GM18951 (cell line): Measurements from ENCODE around the gene CACTIN.

Experiments
- POLR2A ChIP-seq: IDR thresholded peaks from 4 replicates; pipeline ENCODE4 v1.6.1; 2011; ENCODE audit warnings: mild to moderate bottlenecking; ENCODE audit not compliant: insufficient read length, insufficient read depth; ENCODE audit errors: extremely low read depth
- in situ Hi-C: fragments of 300-500 bp; cut with MboI; formaldehyde crosslinking; loops from one replicate; pipeline ENCODE4 v1.12.0; 2022; ENCODE audit warnings: low sequenced_read_pairs, mixed read lengths, inconsistent platforms; ENCODE audit not compliant: unreplicated experiment

The CACTIN gene

DNA sequence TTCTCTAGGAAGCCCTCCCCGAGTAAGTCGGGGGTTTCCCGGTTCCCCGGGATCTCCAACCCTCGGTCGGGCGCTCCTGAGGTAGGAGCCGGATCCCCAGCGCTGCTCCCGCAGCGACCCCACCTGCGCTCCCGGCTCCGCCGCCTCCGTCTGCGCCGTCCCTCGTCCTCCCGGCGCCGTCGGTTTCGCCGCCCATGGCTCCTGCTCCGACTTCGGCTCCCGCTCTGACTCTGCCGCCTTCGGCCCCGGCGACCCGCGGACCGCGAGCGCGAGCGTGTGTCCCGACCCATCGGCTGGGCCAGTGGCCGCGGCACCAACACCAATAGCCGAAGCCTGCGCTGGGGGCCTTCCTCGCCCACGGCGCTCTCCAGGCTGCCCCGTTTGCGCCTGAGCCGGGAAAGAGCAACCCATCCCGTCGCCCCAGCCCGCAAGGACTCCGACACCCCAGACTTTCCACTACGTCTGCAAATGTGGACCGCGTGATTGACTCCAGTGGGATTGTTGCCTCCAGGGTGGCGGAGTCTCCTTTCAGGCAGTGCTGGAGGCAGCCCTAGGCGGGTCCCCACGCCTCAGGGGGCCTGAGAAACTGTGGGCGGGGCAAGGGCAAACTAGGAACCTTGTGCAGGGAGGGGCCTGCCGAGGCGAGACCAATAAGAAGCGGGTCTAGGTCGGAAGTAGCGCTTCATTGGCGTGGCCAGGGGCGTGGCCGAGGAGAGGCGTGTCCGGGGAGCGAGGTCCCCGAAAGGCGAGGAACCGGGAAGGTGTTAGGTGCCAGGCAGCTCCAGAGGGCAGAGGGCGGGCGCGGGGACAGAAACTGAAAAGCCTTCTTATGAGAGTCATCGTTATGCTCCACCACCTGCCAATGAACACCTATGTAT lies at the start of gene CACTIN:
Gene CACTIN, minus strand, starts transcription at position 318 of the 878 bp plus-strand sequence. Its CDS starts 28 bp downstream, at position 290.
- peak; percentile 94 for TF ChIP-seq POLR2A
- in situ Hi-C loops, result no loop called here

DNA sequence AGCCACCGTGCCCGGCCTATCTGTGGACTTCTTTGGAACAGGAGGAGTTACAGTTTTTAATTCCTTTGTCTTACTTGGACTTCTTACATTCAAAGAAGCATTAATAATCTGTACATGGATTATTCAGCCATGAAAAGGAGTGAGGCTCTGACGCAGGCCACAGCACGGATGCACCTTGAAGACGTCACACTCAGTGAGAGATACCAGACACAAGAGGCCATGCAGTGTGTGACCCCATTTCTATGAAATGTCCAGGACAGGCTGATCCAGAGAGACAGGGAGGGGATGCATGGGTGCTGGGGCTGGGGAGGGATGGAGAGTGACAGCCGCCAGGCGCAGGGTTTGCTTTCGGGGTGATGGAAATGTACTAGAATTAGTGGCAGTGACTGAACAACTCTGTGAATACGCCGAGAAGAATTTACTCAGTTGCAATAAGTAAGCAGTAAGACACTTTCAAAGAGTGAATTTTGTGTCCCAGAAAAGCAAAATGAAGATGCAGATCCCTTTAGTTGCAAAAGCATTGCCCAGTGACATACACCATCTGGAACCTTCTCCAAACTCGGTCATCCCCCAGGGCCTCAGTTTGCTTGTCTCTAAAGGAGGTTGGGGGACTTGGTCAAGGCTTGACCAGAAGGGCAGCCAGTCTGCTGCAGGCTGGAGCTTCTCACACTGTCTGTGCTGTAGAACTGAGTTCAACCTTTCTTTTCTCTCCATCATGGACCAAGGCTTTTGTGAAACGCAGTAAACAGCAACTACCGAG lies 48.4 kb upstream of the CACTIN start:
- TF ChIP-seq POLR2A, result no peak
- in situ Hi-C loops, result no loop called here

DNA sequence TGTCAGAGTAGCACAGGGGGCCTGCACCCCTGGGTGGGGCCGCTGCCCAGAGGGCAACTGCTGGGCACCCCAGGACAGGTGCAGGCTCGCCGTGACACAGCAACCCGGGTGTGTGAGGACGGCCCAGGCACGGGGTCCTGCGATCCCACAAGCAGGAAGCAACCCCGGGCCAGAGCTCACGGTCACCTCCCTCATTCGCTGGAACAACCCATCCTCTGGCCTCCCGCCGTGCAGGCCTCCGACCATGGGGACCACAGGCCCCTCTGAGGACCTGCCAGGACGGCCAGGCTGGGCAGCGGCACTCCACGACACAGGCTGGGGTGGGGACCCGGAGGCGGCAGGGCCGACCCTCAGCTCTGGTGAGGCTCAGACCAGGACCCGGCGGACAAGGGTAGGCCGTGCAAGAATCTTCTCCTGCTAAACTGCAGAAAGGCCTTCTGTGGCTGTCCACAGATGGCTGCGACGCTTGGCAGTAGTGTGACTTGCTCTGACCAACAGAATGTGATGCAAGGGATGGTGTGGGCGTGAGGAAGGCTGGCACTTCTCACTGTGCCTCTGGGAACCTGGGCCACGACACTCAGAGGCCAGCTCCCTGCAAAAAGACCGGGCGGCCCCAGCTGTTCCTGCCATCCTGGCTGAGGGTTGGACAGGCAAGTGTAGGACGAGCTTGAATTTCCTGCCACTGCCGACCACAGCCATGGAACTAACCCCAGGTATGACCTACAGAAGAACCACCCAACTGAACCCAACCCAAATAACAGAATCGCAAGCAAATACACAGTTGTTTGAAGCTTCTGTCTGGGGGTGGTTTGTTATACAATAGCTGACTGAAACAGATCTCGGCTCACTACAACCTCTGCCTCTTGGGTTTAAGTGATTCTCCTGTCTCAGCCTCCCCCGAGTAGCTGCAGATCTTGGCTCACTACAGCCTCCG lies 47.2 kb upstream of the CACTIN start:
- in situ Hi-C loops, result no loop called here
- no peak for TF ChIP-seq POLR2A

DNA sequence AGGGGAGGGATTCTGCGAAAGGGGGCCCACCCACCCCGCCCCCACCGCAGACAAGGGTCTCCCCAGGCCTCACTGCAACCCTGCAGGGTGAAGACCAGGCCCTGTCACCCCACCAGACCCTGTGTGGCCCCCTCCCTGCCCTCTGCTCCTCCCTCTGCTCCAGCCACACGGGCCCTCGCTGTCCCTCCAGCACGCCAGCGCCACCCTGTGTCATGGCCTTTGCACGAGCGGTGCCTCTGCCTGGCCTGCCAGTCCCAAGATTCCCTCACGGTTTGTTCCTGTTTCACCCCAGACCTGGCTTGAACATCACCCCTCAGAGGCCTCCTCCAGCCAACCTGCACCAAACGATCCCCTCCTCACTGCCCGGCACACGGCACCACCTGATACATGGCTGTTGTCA lies 46.4 kb upstream of the CACTIN start:
- in situ Hi-C loops, result no loop called here
- no peak for TF ChIP-seq POLR2A

DNA sequence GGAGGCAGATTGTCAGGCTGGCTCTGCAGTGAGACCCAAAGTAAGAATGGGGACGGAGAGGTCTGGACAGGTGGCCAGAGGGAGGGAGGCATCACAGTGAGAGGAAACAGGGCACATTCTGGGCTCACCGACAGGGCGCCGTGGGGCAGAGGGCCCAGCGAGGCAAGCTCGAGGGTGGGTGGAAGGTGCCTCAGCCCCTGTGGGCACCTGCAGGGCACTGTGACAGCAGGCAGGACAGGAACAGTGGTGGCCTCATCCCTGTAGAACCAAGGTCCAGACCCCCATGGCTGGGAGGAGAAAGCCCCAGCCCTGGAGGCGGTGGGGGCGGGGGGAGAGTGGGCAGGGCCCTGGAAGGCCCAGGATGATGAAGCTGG lies 46.0 kb upstream of the CACTIN start:
- in situ Hi-C loops, result no loop called here
- TF ChIP-seq POLR2A, result no peak

DNA sequence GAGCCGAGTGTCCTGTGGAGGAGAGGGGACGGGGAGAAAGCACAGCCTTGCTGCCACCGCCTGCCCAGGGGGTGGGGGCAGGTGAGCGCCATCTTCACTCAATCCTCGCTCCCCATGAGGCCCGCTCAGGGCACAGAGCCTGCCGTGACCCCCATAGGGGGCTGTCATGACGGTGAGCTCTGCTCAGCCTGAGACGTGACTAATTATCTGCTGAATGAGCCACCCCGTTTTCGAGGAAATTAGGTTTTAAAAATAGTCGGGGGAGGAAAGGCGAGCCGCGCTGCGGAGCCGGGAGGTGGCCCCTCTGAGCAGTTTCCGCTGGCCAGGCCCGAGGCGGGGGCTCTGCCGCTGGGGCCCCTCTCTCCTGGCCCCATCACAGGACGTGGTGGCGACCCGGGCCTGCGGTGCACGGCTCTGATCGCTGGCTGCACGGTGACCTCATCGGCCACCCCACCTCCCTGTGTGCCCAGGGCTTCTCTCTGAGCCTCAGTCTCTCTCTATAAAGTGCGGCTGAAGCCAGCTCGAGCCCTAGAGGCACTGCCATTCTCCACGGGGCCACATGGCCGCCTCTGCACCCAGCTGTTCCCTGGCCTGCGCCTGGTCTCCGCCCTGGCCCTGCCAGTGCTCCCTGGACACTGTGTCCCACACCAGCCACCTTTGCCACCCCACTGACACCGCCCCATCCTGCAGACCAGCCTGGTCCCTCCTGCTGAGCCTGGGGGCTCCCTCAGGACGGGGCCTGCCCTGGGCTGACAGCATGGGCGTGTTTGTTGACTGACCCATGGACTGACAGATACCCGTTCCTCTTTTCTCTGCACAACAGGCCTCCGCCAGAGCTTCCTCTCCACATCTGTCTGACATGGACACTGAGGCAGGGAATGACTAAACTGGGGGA lies 45.3 kb upstream of the CACTIN start:
- TF ChIP-seq POLR2A, result no peak
- in situ Hi-C loops, result no loop called here

DNA sequence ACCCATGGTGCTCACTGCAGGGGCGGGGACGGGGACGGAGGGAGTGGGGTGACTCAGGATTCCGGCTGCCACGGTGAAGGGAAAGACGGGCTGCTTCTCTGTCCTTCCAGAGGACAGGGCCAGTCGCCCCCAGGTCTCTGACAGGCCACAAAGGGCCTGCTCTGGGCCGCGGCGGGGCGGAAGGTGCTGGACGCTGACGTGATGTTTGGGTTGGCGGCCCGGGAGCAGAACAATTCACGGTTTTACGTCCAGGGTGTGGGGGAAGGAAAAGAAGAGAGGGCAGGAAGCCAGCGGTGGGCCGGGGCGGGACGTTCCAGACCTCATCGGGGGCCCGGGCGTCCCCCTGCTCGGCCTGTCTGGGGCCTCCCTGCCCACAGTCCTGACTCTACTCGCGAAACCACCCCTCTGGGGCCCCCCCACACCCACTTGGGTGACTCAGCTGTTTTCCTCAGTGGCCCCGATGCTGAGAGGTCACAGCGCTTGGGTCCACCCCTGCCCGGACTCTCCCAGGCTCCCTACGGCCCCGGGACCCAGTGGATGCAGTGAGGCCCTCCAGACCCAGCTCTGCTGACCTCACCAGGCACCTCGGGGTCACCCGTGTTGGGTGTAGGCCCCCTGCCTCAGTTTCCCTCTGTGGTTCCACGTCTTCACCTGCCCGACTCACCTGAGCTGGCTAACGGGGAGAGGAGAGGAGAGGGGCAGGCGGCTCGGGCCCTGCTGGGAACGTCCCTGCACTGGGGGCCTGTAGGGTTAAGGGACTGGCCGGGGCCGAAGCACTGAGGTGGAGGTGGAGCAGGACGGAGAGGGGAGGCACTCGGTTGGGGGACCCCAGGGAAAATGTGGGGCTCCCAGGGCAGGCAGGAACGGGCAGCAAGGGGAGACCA lies 44.4 kb upstream of the CACTIN start:
- in situ Hi-C loops, result no loop called here
- no peak for TF ChIP-seq POLR2A

DNA sequence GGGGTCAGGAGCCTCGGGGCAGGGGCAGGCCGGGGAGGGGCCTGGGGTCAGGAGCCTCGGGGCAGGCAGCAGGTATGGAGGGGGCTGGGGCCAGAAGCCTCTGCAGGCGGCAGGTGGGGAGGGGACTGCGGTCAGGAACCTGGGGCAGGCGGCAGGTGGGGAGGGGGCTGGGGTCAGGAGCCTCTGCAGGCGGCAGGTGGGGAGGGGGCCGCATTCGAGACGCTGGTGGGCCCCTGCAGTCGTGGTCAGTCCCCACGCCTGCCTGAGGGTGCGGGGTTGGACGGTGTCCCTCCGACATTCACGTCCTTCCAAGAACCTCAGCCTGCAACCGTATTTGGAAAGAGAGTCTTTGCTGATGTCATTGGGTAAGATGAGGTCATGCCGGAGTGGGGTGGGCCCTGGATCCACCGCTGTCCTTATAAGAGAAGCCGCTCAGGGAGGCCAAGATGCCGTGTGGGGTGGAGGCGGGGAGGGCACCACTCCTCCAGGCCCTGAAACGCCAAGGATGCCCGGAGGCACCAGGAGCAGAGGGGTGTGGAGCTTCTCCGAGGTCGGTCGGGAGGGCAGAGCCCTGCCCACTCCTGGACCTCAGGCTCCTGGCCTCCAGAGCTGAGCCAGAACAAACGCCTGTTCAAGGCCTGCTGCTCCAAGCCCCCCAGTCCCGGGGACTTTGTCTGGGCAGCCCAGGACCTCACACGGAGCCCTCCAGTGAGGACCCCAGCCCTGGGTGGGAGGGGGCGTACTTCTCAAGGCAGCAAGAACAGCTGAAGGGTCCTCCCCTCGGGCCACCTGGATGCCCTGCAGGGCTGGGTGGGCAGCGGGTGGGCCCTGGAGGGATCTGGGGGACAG lies 43.6 kb upstream of the CACTIN start:
- no peak for TF ChIP-seq POLR2A
- in situ Hi-C loops, result no loop called here

DNA sequence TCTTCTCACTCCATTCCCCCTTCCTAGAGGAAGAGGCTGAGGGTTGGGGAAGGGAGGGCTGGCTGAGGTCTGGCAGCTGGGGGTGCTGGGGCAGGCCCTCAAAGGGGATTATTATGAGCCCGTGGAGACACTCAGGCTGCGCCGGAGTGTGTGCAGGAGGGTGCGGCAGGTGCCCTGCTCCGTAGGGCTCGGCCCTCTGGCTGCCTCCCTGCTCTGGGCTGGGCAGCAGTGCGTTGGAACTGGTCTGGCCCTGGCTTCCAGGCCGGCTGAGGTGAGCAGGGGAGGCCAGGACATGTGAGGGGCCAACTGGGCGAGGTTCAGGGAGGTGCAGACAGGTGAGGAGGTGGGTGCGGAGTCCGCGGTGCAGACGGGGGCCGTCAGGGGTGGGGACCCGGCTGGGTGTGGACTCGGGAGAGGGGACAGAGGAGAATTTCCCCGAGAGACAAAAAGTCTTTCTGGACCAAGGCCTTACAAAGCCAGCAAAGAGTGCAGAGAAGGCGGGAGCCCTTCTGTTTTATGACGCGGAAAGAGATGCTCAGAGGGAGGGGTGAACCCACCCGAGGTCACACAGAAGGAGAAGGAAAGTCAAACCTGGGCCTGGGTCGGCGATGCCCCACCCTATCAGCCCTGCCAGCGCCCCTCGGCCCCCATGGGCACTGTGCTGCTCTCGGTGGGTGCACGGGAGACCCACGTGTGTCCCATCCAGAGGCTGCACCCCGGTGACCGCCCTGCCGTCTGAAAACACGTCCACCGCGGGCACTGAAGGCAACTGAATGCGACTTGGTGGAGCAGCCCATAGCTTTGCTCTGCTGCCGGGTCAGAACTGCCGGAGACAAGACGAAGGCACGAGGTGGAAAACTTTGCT lies 42.7 kb upstream of the CACTIN start:
- in situ Hi-C loops, result no loop called here
- TF ChIP-seq POLR2A, result no peak
